GM21786 (cell line): Measurements from ENCODE around the gene RET.

Experiments used
- ATAC-seq: cut with Tn5 transposase; IDR thresholded peaks from one replicate; pipeline ENCODE4 v1.9.1; 2021; ENCODE audit not compliant: unreplicated experiment

The RET gene

DNA sequence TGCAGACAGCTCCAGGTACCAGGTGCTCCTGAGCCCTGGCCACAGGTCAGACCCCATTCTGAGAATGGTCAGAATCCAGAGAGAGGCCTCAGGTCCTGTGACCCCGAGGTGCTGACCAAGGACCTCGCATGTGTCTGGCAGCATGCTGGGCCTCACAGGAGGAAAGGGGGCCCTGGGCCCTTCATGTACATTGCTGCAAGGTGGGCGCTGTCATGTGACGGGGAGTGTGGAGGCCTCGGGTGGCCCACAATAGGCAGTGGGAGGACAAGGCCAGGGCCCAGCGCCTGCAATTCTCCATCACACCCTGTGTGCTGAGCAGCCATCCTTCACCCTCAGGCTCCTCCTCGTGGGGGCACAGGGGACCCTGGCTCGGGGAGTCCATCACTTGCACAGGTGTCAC, 15.5 kb upstream of the RET start:
- no peak for ATAC-seq

DNA sequence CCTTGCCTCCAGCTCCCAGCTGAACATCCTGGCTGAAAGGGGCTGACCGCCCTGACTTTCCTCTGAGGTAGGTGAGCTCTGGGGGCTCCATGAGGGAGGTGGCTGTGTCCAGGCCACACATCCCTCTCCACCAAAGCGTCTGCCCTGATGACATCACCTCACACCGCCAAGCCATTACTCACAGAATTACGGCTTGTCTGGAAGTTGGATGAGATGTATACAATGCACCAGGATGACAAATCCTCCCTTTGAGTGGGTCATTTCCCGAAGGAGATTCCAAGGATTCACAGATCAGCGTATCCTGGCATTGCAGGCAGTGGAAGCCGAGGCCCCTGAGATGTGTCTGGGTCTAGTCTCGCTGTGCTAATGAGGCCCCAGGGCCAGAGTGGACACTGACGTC, 15.1 kb upstream of the RET start:
- no peak for ATAC-seq

DNA sequence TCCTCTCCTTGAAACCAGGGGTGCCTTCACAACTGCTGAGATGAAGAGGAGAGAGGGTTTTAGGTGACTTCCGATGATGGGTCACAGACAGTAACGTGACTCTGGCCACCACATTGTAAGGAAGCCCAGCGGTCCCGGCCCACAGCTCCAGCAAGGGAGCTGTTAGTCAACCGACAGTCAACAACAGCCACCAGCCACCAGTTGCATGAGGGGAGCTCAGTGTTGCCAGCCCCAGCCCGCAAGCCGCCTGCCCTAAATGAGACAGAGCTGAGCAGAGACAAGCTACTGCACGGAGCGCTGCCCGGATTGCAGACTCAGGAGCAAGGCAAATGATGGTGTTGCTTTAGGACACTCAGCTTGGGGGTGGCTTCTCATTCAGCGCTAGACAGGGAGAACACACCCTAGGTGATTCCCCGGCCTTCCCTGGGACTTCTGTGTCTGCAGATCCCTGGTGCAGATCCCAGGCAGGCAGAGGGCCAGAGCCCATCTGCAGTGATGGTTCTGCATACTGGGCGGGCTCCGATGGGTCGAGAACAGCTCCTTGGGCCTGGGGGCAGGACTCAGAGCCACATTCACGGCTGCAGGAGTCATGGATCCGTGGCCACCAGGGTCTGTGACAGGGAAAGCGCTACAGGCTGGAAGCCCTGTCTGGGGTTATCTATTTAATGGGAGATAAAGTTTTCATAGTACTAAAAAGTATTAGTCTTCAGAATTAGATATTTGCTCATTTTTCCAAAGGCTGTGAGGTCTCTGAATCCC, 14.3 kb upstream of the RET start:
- ATAC-seq = no peak

DNA sequence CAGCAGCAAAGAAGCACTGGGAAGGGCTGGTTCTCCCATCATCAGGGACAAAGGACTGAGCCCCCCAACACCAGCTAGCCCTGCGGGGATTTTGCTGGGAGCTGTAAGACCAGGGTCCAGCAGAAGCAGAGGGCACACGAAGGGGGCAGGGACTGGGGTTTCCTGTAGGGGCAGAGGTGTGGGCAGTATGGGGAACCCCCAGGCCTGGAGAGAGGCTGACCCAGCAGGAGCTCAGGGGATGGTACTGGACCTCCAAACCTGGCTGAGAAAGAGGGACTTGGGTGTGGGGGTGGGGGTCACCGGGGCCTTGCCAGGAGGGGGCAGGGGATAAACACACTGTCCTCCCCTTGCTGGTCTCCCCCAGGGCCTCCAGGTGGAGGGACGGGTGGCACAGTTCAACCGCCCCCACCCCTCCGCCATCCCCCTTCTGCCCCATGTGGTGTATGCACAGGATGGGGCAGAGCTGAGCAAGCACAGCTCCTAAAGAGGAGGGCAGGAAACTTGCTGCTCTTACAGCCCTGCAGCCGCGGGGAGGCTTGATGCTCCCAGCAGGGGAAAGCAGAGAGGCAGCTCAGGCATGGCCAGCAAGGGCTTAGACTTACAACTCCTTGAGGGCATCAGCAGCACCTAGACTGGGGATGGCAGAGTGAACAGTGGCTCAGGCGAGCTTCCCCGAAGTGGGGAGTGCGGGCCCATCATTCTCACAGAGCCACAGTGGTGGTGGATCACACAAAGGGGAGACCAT, 12.4 kb upstream of the RET start:
- no peak for ATAC-seq

DNA sequence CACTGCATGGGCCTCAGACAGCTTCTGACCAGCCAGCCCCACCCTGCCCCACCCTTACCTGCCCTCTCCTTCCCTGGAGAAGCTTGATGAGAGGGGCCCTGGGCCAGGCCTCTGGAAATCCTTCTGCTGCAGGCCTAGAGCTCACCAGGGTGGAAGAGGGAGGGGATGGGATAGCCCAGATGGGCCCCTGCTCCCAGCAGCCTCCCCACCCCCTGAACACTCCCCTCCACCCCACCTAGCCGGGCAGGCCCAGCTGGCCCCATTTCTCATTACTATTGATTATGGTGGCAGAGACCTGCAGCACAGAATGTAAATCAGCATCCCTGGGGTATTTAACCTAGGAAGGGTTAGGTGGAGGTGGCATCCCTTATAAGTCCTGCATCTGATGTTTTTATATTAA, 11.6 kb upstream of the RET start:
- ATAC-seq = no peak

DNA sequence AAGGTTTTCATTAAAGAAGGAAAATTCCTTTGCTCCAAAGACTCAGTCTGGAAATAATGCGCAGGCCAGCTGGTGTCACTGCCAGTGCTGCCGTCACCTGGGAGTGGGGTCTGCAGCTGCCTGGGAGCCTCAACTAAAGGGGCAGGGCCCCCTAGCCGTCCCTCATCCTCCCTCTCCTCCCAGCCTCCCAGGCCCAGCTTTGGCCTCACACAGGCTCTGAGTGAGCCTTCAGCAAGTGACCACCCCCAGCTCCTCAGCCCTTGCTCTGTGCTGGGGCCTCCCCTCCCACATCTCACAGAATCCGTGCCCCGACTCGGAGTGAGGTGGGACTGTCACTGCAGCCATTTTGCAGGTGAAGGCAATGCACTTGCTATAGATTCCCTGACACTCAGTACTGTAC, 11.1 kb upstream of the RET start:
- no peak for ATAC-seq

DNA sequence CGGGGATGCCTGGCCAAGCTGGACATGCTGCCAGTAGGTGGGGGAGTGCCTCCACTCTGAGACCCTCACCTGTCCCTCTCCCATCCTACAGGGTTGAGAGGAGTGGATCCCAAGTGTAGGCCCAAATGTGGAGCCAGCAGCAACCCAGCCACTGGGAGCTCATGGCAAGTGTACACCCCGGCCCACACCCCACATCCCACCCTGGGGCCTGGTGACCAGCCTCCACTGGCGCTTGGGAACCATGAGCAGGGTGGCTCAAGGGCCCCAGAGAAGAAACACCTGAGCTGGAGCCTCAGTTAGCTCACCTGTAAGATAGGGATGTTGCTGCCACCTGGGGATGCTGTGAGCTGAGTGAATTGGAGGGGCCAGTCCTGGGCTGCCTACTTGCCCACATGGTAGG, 10.4 kb upstream of the RET start:
- no peak for ATAC-seq

DNA sequence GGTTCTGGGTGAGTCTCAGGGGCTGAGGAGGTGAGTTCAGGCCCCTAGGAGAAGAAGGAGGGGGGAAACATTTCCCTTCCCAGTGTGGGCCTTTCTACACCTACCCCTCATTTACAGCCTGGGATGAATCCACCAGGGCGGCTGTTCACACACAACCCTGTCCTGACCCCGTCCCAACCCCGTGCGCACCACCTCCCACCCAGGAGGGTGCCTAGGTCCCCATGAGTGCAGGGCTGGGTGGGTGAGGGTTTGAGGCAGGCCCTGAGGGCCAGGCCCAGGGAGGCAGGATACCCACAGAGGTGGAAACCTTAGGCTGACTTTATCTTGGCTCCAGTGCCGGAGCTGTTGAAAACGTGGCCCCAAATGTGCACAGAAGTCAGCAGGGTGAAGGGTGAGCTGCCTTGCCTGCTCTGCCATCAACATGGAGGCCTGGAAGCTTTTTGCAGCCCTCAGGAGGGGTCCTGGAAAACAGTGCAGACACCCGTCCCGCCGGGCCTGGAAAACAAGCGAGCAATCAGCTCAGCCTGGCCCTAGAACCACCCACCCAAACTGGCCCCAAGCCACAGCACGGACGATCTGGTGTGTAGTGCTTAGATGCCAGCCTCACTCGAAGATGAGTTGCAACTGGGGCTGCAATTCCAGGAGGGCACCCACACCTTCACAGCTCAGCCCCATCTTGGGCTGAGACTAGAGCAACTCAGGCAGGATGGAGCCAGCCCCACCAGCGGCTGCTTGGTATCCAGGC, 9.3 kb upstream of the RET start:
- ATAC-seq = no peak

DNA sequence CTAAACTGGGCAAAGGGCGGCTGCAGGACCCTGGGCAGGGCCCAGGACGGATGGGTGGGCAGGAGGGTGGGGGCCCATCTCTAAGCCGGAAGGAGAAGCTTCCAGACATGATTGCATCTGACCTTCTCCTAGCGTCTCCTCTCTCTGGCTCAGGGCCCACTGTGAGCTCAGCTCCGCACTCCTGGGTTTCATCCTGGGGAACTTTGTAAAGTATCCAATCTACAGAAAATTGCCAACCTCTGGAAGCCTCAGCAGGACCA, 8.8 kb upstream of the RET start:
- no peak for ATAC-seq

DNA sequence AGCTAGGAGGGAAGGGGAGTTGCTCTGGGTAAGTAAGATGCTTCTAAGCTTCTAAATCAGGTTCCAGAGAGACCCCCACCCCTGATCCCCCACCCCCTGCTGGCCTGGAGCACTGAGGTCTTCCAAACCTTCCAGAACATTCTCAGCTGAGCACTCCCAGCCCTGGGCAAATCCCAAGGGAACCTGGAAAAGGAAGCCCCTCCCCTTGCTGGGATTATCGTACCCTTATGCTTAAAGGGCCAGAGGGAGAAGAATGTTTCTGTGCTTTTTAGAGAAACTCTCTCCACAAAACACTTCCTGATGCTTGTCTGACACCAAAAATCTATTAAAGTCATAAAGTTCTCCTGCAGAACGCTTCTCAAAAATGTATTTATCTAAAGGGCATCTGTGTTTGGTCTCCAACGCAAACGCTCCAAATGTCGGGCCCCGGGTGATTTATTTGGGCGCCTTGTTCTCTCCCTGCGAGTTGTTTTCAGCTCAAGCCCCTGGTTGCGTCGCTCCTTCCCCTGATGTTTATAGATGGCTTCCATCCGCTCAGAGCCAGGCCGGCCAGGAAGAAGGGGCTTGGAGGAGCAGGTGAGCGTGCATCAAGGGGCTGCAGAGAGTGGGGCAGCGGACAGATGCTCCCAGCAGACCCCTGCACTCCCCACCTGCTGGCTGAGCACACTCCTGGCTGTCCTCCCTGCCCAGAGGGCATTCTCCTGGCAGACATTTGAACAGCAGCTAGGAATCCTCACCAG, 8.2 kb upstream of the RET start:
- no peak for ATAC-seq

DNA sequence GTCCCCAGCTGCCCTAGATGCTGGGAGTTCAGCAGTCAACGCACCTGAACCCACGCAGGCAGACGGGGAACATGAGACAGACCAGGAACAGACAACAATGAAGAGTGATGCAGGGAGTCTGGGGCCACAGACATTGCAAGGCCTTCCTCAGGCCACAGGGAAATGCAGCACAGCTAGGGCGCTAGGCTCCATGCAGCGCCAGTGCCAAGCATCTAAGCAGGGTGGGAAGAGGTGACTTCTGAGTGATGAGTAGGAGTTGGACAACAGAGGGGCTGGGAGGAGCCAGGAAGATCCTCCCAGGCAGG, 7.7 kb upstream of the RET start:
- no peak for ATAC-seq

DNA sequence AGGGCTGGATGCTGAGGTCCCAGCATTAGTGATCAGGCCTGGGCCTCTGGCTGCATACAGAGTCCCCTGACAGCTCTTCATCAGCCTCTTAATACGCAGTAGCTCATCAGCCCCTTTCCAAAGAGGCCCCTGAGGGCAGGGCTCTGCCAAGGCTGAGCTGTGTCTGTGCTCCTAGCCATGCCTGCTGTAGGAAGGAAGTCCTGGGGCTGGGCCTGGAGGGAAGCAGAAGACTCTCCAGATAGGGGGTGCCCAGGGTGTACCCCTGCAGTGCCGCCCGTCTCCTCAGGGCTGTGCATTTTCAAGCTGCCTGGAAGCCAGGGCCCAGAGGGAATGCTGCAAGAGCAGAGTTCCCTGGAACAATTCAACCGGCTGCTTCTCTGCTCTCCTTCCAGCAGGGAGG, 7.3 kb upstream of the RET start:
- ATAC-seq = no peak

DNA sequence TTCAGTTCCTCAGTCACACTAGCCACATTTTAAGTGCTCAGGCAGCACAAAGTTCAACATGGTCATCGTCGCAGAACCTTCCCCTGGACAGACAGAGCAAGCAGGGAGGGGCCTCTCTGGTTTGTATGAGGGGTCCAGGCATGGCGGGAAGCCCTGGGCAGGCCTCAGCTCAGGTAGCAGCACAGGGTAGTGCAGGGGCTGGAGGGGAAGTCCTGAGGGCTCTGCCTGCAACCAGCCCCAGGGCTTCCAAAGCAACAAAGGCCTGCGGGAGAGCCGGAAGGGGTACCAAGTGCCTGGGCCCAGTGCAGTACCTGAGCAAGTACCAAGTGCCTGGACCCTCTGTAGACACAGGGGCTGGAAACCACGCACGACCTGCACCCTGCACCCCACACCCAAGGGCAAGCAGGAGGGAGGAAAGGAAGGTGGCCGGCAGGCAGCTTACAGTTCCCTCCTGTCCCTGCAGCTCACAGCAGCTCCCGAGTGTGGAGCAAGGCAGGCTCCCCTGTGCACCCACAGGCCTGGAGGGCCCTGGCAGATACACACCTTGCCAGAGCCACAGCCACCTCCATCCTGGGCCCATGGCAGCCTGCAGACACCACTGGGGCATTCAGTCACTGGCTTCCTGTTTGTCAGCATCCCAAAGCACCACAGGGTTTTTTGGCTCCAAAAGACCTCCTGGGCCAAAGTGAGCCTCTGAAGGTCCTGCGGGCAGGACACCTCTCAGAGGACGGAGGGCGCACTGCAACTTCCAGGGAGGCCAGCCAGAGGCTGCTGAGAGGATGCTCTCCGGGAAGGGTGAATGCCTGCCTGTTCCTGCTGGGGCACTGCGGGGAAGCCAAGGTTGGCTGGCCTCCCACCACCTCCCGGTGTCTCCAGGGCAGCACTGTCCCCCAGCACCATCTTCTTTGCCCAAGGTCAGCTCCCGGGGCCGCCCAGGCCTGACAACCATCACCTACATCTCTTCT, 6.5 kb upstream of the RET start:
- no peak for ATAC-seq

DNA sequence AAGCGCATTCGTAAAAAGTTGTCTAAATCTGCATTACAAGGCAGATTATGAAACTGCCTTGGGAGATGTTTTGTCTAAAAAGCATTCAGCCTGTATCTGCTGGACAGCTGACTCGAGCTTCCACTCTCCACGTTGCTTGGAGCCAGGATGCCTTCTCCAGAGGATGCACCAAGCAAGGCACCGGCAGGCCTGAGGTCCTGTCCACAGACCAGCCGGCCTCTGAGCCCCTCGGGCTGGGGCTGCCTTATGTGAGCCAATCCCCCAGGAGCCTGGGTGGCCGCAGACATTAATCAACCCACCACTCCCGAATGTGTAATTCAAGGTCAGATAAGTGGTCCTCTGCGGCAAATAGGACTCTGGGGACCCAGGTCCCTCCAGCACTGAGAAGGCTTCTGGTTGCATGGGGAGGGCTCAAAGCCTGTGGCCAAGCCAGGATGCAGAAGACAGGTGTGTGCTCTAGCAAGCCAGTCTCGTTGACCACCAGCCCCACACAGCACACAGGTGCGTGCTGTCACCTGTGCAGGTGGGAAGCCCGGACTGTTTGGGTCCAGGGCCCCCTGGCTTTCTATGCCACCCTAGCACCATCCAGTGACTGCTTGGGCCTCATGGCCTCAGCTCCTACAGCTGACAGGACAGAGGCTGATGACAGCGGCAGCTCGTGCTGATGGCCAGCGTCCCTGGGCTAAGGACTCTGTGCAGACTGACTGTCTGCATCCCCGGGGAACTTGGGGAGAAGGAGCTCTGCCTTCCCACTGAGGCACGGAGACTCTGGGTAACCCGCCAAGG, 4.8 kb upstream of the RET start:
- ATAC-seq = no peak

DNA sequence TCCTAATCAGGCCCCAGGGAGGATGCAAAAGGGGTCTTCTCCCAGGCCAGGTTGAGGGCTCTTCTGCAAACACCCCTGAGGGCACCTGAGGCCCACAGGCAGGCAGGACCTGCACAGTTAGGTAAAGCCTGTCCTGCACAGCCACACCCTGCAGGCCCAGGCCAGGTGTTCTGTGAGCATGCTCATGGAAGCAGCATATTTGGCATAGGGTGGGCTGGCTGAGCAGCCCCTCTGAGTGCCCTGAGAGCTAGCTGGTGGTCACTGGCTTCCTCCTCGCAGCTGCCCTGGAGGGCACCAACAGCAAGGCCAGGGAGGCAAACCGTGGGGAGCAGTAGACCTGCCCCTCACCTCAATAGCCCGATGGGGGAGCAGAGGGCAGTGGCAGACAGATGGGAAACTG, 3.7 kb upstream of the RET start:
- ATAC-seq = no peak

DNA sequence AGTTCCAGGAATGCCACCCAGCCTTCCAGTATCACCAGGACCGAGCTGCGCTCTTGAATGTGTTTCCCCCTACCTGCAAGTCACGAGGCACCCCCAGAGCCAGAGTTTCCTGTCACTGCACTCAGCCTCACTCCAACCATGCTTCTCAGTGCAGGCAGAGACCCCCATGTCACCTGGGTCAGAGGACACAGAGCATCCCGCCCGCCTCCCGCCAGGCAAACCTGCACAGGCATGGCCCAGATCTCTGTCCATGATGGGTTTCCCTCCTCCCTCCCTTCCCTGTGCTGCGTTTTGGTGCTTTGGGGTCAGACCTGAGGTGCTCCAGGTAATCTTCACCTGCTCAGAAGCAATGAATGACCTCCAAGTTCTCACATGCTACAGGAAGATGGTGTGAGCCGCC, 3.1 kb upstream of the RET start:
- ATAC-seq = no peak

DNA sequence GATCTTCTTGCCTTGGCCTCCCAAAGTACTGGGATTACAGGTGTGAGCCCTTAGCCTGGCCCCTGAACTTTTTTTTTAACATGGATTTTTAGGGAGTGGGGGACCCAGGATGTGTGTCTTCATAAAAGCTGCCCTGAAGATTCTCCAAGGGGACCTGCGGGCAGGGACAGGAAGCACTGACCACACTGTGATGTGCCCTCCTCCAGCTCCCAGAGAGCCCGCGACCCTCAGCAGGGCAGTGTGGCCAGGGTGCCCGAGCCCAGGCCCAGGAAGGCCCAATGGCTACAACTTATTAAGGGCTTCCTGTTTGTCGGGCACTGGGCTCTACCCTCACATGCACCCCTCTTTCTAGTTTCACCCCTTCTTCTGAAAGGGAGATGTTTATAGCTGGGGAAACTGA, 2.5 kb upstream of the RET start:
- ATAC-seq = no peak

DNA sequence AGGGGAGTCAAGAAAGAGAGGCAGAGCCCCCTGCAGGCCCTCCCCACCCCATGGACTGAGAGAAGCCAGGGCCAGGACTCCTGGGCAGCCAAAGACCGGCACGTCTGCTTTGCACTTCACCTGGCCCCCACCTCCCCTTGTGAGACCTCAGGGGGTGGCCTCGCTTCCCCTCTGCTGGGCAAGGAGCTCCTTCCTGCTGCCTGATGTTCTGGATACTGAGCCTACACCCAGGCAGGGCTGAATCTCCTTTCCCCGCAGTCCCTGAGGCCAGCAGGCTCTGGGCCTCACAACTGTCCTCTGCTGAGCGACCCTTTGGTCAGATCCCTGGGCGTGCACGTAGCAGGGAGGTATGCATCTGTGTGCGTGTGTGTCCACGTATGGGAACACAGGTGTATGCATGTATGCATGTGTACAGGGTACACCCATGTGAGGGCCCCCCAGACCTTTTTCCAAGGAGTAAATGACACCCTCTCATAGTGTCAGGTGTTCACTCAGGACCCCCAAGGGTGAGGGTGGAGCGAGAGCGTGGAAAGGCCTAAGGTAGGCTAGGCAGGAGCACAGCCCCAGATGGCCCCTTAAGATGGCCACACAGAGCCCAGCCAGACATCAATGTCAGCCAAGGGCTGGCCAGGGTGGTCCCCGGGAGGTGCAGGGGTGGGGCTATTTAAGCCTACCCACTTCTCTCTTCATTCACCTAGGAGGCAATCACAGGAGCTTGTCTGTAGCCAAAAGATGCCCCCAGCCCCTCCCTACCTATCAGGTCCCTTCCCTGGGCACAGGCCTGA, 1.9 kb upstream of the RET start:
- no peak for ATAC-seq

DNA sequence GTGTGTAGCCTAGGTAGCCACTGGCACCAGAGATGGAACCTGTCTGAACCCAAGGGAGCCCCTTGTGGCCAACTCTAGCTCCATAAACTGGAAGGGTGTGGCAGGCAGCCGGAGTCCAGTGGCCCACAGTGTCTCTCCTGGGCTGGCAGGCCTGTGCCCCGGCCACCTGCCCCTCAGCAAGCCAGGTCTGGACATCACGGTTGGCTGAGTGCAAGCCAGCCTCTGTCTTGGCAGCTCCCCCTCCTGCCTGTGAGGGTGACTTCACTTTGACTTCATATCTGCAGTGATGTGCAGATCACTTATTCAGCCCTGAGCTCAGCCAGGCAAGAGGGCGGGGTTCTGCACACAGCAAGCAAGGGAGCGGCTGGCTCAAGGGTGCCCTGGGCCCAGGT, 1.3 kb upstream of the RET start:
- no peak for ATAC-seq
